T follicular helper cell (primary cell): ENCODE measurements around the gene TAS2R60.
"Not testable (repeated sequence)": the region's sequence is repeated elsewhere in the genome, so short reads cannot be mapped to it uniquely, and the experiment has no call there.

Experiments used
- DNase-seq: peaks from one replicate; pipeline ENCODE4 v3.0.0-alpha.2; 2020; ENCODE audit warnings: low read depth

Gene TAS2R60

GRCh38 chr7:143410521-143411004 lies 32.7 kb upstream of the TAS2R60 start:
- no peak for DNase-seq

DNA sequence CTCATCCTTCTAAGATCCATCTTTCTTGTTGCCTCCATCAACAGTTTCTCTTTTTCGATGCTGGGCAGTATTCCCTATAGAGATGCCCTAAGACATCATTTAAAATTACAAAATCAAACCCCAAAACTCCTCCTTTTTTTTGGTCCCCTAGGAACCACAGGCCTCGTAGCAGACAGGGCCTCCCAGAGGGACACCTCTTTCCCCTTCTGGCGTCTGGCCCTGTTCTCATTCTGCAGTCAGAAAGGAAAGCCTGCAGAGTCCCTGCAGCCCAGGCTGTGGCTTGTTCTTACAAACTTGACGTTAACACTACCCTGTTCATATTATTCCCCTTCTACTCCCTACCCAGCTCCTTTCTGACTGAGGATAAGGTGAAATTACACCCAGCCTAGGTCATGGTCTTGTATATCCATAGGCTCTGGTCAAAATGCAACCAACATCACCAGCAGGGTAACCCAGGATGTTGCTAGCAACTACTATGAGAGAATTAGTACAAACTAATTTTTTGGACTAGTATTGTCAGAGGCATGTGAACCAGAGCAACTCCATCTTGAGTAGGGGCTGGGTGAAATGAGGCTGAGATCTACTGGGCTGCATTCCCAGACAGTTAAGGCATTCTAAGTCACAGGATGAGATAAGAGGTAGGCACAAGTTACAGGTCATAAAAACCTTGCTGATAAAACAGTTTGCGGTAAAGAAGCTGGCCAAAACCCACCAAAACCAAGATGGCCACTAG lies 31.1 kb upstream of the TAS2R60 start:
- no peak for DNase-seq

DNA sequence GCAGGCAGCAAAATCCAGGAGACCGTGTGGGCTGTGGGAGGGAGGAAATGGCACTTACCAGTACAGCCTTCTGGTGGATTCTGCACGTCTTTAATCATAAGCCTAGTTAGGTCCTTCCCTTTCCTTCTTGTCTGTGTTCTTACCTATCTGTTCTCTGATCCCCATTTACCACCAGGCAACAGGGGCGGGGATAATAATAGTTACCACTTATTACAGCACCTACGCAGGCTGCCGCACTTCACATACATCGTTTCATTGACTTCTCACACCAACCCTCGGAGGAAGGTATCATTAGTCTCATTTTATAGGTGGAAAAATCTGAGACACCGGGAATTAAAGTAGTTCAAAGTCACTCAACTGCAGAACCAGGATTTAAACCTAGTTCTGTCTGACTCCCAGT lies 30.1 kb upstream of the TAS2R60 start:
- no peak for DNase-seq

DNA sequence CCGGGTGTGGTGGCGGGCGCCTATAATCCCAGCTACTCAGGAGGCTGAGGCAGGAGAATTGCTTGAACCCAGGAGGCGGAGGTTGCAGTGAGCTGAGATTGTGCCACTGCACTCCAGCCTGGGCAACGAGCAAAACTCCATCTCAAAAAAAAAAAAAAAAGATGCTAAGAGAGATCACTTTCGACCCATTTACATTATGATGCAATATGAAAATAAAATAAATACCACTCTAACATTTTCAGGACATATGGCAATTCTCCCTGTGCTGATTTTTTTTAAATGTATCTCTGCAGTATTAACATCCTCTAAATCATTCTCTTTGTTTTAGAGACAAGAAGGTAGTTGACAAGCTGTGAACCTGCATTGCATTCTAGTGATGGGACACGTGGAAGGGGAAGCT lies 28.0 kb upstream of the TAS2R60 start:
- DNase-seq = not testable (repeated sequence)

DNA sequence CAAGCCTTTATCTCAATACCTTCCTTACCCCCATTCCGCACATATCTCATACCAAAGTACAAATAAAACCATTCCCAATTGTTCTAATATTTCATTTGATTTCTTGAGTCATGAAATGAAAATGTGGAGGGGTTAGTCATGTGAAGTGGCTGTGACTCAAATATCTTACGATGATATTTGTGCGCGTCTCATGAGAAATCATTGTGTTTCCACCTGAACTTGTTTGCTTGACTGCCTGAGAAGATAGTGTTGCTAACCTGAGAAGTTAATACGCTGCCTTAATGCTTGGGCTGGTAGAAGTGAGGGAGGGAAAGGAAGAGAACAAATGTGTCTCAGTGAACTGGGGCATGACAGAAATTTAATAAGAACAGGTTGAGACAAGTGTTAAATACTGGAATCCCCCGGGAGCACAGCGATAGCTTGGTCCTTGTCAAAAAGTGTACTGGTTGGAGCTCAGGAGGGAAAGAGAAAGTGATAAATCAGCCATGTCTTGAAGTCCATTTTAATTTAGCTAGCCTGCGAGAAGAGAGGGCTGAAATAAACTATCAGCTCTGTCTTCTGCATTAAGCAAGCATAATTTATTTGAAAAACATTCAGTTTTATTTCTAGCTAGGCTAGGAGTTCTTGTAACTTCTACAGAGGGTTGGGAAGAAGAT lies 27.4 kb upstream of the TAS2R60 start:
- no peak for DNase-seq

GRCh38 chr7:143416565-143417149 lies 26.6 kb upstream of the TAS2R60 start:
- no peak for DNase-seq

GRCh38 chr7:143417734-143418383 lies 25.4 kb upstream of the TAS2R60 start:
- DNase-seq = no peak

DNA sequence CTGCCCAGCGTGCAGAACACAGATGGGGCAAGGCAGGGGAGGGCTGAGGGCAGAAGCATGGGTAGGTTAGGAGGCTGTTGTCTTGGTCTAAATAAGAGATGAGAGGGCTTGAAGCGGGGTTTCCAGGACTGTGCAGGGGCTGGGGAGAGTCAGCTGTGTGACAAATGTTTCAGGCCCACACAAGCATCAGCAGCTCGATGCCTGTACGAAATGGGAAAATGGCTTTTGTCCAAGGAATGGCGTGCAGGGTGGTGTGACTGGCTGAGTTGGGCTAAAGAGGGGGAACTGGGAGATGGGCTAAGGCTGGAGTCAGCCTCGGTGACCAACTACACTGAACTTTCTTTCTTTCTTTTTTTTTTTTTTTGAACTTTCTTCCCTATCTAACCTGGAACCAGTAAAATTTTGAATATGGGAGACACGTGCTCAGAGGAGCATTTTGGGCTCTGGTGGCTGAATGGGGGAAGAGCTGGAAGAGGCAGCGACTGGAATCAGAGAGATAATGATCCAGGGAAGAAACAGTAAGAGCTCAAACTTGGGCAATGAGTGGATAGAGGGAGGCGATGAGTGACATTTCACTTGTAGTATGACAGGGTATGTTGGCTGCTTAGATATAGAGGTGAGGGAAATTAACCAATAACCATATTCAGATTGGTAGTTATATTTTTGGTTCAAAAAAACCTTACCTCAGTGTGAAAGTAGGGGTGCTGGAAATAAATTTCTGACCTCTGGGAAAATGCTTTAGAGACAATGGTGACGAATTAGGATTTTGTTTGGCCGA lies 24.4 kb upstream of the TAS2R60 start:
- no peak for DNase-seq

DNA sequence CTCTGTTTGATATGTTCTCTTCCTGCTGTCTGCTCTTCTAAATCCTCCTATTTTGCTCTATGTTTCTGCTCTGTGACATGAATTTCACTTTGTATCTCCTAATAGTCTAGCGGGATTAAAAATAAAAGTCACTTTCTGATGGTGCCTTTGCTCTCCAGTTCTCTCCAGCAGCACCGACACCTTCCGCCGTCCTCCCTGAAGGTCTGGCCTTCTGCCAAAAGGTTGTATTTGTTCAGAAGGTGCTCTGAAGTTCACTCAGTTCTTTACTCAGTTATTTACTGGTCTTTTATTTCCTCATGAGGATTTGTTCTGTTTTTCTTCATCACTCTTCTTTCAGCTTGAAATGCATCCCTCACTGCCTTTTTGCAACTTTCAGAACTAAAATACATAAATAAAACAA lies 23.4 kb upstream of the TAS2R60 start:
- DNase-seq = no peak

- not testable (repeated sequence) for DNase-seq
Measured at GRCh38 chr7:143420624-143421023, 22.6 kb upstream of the TAS2R60 start.

GRCh38 chr7:143422033-143422432 lies 21.2 kb upstream of the TAS2R60 start:
- DNase-seq = no peak

GRCh38 chr7:143424476-143424875 lies 18.8 kb upstream of the TAS2R60 start:
- DNase-seq = not testable (repeated sequence)

DNA sequence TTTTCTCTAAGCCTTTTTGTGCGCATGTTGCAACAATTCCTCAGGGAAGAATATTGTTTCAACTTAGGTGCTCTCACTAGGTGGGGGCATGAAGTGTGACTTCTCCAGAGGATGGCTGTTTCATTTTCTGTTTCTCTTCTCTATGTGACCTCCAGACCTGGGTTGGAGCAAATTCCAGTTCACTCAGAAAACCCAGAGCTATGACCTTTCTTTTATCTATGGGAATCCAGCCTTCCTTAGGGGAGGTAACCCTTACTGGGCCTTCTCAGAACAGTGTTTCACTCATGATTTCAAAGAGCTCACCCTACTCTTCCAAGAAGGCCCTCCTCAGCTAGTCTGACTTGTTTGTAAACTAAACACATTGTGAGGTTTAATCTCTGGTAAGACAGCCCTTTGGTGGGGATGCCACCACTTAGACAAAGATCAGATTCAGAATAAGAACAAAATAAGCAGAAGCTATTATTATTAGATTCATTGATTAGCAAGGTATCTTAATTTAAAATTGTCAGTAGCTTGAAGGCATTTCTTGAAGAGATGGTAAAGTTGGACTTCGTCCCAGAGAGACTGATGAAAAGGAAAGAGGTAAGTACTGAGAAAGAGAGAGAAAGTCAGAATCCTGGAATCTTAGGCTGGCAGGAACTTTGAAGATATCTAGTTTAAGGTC lies 16.6 kb upstream of the TAS2R60 start:
- DNase-seq = no peak

GRCh38 chr7:143429770-143430698 lies 13.2 kb upstream of the TAS2R60 start:
- no peak for DNase-seq

- no peak for DNase-seq
Measured at GRCh38 chr7:143431109-143431508, 12.1 kb upstream of the TAS2R60 start.

DNA sequence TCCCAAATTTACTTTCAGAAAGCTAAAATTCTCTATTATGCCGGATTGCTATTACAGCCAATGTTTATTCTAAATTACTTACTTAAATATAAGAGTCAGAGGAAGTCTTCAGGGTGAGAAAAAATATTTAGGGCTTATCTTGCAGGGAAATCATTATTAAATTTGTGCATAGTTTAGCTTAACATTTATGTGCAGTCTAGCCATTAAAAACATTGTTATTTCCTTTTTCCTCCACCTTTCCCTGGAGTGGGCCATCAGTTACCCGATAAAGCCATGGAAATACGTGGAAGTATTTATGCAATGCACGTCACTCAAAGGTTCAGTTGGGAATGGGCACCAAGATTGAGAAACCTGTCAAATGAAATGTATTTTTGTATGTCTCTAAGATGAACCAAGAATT lies 9.5 kb upstream of the TAS2R60 start:
- no peak for DNase-seq

DNA sequence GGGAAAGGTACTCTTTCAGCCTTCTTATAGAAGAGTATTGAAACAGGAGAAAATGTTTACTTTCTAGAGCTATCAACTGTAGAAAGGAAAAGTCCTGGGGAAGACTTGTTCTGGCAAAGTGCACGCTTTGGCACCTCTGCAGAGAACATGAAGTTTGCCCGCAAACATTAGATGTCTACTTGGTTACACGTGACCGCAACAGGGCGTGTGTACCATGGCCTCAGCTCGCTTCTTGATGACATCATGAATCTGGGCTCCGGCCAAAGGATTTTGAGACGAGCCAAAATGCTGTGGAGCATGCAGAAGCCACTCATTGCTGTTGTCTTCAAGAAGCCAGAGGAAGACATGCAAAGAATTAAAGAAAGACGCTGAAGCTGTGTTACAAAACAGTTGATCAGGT lies 8.6 kb upstream of the TAS2R60 start:
- no peak for DNase-seq

- no peak for DNase-seq
Measured at GRCh38 chr7:143435266-143435665, 8.0 kb upstream of the TAS2R60 start.

DNA sequence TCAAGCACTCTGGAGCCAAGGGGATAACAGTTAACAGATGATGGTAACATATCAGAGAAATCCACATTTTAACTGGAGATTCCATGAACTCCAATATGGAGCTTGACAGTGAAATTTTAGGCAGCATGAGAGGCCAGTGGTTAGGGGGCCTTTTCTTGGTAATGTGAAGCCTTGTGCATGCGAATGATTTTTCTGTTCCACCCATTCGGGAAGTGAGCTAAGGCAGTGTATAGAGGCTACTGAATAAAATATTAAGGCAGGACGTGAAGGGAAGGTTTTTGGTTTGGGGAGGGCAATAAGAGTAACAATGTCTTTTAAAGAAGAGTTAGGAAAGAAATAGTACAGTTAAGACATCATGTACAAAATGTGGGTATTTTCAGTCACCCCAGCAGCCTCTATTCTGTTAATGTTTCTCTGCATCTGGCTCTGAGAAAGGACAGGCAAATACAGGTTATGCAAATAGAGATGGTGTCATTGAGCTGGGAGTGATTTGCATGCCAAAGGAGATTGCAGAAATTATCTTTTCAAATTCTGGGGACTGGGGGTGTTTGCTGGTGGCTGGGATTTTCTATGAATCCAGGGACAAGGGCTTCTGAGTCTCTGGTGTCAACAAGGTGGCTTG lies 6.8 kb upstream of the TAS2R60 start:
- DNase-seq = no peak

GRCh38 chr7:143437578-143437977 lies 5.7 kb upstream of the TAS2R60 start:
- DNase-seq = no peak
